K562 (cell line): ENCODE measurements around the gene TRAF5. TPM values are rescaled to one million over a fixed set of nuclear protein-coding genes. Genes with fewer than 3 reads are reported as not detected.
A peak's percentile ranks its signal among the peaks of the same experiment; 100 is the strongest.

Source experiments
- ATAC-seq: fragments of 200-7000 bp; cut with Tn5 transposase; 3 replicates; pipeline ENCODE4 v1.9.1; 2020; ENCODE audit warnings: moderate library complexity
- BruUV-seq: library from RNA; stranded (reverse); fragments of 400-500 nt; replicated peaks from 2 replicates; lab custom pipeline; 2021; lab: Mats Ljungman, UMichigan
- CTCF ChIA-PET: fragments of 300-600 bp; formaldehyde crosslinking; extraction: SDS; loops from one replicate; lab custom pipeline; 2021; ENCODE audit warnings: low intra/inter-chr PET ratio; lab: Yijun Ruan, JAX
- POLR2A ChIA-PET: fragments of 300-600, 350-650 bp; sonication (Branson Sonifier 250); formaldehyde crosslinking; extraction: SDS; loops from one replicate; lab custom pipeline; 2021; ENCODE audit warnings: antibody characterized with exemption, inconsistent platforms; lab: Yijun Ruan, JAX
- DNase-seq, 4 experiments: peaks; one replicate each; pipeline versions ENCODE4 v3.0.0 to v3.0.0-alpha.2; 2011 to 2018; ENCODE audit warnings: low spot score in 3 of 4, mixed read lengths in 3 of 4; ENCODE audit errors: extremely low read depth in 1 of 4
- FAIRE-seq: peaks from 2 replicates; lab custom pipeline; 2011; peaks lifted over from hg19 to GRCh38; lab: Jason Lieb, UNC
- H2AFZ ChIP-seq: 2 replicates; pipeline ENCODE4 v1.6.0; 2011; ENCODE audit warnings: low read depth, low read length, control low read depth, inconsistent platforms
- H3K27ac ChIP-seq: fragments of 200-600 bp; 3 replicates; pipeline ENCODE4 v1.8.0; 2011; ENCODE audit warnings: low read depth, mild to moderate bottlenecking, control low read depth, inconsistent platforms, low read length, moderate library complexity, mixed read lengths; ENCODE audit errors: extremely low read depth
- H3K27me3 ChIP-seq, 2 experiments: fragments of 300-600 bp in 1 of 2; 2 replicates in 1 of 2; 3 replicates in 1 of 2; pipeline versions ENCODE4 v1.6.0 to v1.8.0; 2011; ENCODE audit warnings: inconsistent platforms in 2 of 2, low read length in 2 of 2, mild to moderate bottlenecking in 1 of 2, mixed read lengths in 1 of 2, moderate library complexity in 1 of 2; ENCODE audit not compliant: control insufficient read depth in 2 of 2, insufficient read depth in 2 of 2
- H3K36me3 ChIP-seq: fragments of 300-600 bp; 3 replicates; pipeline ENCODE4 v1.8.0; 2011; ENCODE audit warnings: mild to moderate bottlenecking, low read length, inconsistent platforms; ENCODE audit not compliant: control insufficient read depth, insufficient read depth
- H3K4me1 ChIP-seq, 2 experiments: fragments of 200-600 bp in 1 of 2; replicated peaks in 1 of 2; 2 replicates in 1 of 2; 3 replicates in 1 of 2; pipeline versions ENCODE4 v1.5.1 to v1.8.0; 2011; ENCODE audit warnings: inconsistent platforms in 2 of 2, low read length in 2 of 2, mild to moderate bottlenecking in 1 of 2, mixed read lengths in 1 of 2, moderate library complexity in 1 of 2; ENCODE audit not compliant: control insufficient read depth in 2 of 2, insufficient read depth in 2 of 2
- H3K4me2 ChIP-seq: 2 replicates; pipeline ENCODE4 v1.6.1; 2011; ENCODE audit warnings: low read length, control low read depth, inconsistent platforms, mixed read lengths; ENCODE audit not compliant: insufficient read depth
- H3K4me3 ChIP-seq: fragments of 200-600 bp; sonication (generic), shearing (Covaris generic); 2 replicates; pipeline ENCODE4 v1.5.1; 2016; ENCODE audit warnings: control low read depth, inconsistent platforms
- H3K79me2 ChIP-seq: fragments of 200-600 bp; 3 replicates; pipeline ENCODE4 v1.8.0; 2011; ENCODE audit warnings: low read length, inconsistent platforms; ENCODE audit not compliant: control insufficient read depth, insufficient read depth
- H3K9ac ChIP-seq, 2 experiments: 2 replicates each; pipeline versions ENCODE4 v1.6.0 to v1.6.1; 2011; ENCODE audit warnings: low read depth in 2 of 2, low read length in 2 of 2, control low read depth in 1 of 2, inconsistent platforms in 1 of 2, mild to moderate bottlenecking in 1 of 2, mixed read lengths in 1 of 2; ENCODE audit not compliant: insufficient read depth in 1 of 2
- H3K9me1 ChIP-seq: one replicate; pipeline ENCODE4 v1.6.0; 2011; ENCODE audit warnings: inconsistent platforms, mild to moderate bottlenecking, low read length, moderate library complexity; ENCODE audit not compliant: control insufficient read depth, insufficient read depth
- H3K9me3 ChIP-seq: replicated peaks from 2 replicates; pipeline ENCODE4 v1.5.1; 2011; ENCODE audit warnings: low read depth, low read length, inconsistent platforms; ENCODE audit not compliant: control insufficient read depth, insufficient read depth
- H4K20me1 ChIP-seq: replicated peaks from 2 replicates; pipeline ENCODE4 v1.6.1; 2011; ENCODE audit warnings: low read length, inconsistent platforms, mixed read lengths; ENCODE audit not compliant: control insufficient read depth, insufficient read depth
- ATF1 ChIP-seq, 2 experiments: fragments of 450-650 bp in 1 of 2; IDR thresholded peaks; 2 replicates each; pipeline ENCODE4 v1.6.1; 2016; ENCODE audit warnings: missing compliant biosample characterization in 1 of 2, missing genetic modification characterization in 1 of 2
- BRCA1 ChIP-seq, 2 experiments: fragments of 450-650 bp in 1 of 2; sonication (generic) in 1 of 2; formaldehyde crosslinking in 1 of 2; IDR thresholded peaks; 2 replicates each; pipeline versions ENCODE4 v1.5.0 to v1.6.1; 2017 to 2020; ENCODE audit warnings: mild to moderate bottlenecking in 1 of 2, missing genetic modification reagents in 1 of 2
- CC2D1A ChIP-seq: fragments of 450-650 bp; IDR thresholded peaks from 2 replicates; pipeline ENCODE4 v1.6.1; 2017; ENCODE audit warnings: mild to moderate bottlenecking
- CCAR2 ChIP-seq: fragments of 200-400 bp; formaldehyde crosslinking; IDR thresholded peaks from 2 replicates; pipeline ENCODE4 v1.6.1; 2017; ENCODE audit warnings: mild to moderate bottlenecking, low read depth, low read length
- EHMT2 ChIP-seq: fragments of 450-650 bp; IDR thresholded peaks from 2 replicates; pipeline ENCODE4 v1.6.1; 2018; ENCODE audit warnings: antibody characterized with exemption
- KDM5B ChIP-seq: fragments of 200-600 bp; sonication (generic); IDR thresholded peaks from 2 replicates; pipeline ENCODE4 v1.6.1; 2012; ENCODE audit warnings: low read depth, mild to moderate bottlenecking, moderate library complexity, low read length, control low read depth, inconsistent platforms; ENCODE audit not compliant: insufficient replicate concordance
- LARP7 ChIP-seq: fragments of 450-650 bp; IDR thresholded peaks from 2 replicates; pipeline ENCODE4 v1.6.1; 2016
- PYGO2 ChIP-seq: fragments of 450-650 bp; IDR thresholded peaks from 2 replicates; pipeline ENCODE4 v1.6.1; 2016; ENCODE audit warnings: mild to moderate bottlenecking, missing genetic modification characterization, moderate library complexity, missing compliant biosample characterization
- SMAD4 ChIP-seq: fragments of 250-450 bp; sonication (Bioruptor Pico); conservative IDR thresholded peaks from 2 replicates; pipeline ENCODE4 v1.8.0; 2021; ENCODE audit warnings: inconsistent platforms, mild to moderate bottlenecking, moderate library complexity
- SRSF3 ChIP-seq: fragments of 200-400 bp; formaldehyde crosslinking; IDR thresholded peaks from 2 replicates; pipeline ENCODE4 v1.6.1; 2016; ENCODE audit warnings: mild to moderate bottlenecking, low read length, moderate library complexity; ENCODE audit not compliant: insufficient read depth
- TCF3 ChIP-seq: sonication (generic); formaldehyde crosslinking; IDR thresholded peaks from 2 replicates; pipeline ENCODE4 v1.4.0; 2020; ENCODE audit warnings: mild to moderate bottlenecking, missing genetic modification reagents
- TOE1 ChIP-seq, 2 experiments: fragments of 450-650 bp in 1 of 2; sonication (generic) in 1 of 2; formaldehyde crosslinking in 1 of 2; IDR thresholded peaks; 2 replicates each; pipeline versions ENCODE4 v1.7.1 to v1.8.0; 2016 to 2022; ENCODE audit warnings: borderline replicate concordance in 2 of 2, mild to moderate bottlenecking in 2 of 2, antibody characterized with exemption in 1 of 2, inconsistent platforms in 1 of 2, low read depth in 1 of 2, missing genetic modification reagents in 1 of 2, moderate library complexity in 1 of 2
- ZNF121 ChIP-seq: sonication (generic); formaldehyde crosslinking; conservative IDR thresholded peaks from 2 replicates; pipeline ENCODE4 v1.8.0; 2022; ENCODE audit warnings: missing genetic modification reagents
- ZNF431 ChIP-seq: sonication (generic); formaldehyde crosslinking; IDR thresholded peaks from 2 replicates; pipeline ENCODE4 v1.8.0; 2022; ENCODE audit warnings: mild to moderate bottlenecking, missing genetic modification reagents
- WGBS: fragments of 100-300 bp; shearing (Covaris generic); methylation state at CpG from one replicate; pipeline ENCODE4 v1.1.6; 2016; ENCODE audit warnings: low coverage, mixed read lengths; ENCODE audit not compliant: insufficient coverage; ENCODE audit errors: missing lambda C conversion rate; 5-methylcytosine and 5-hydroxymethylcytosine counted together
- in situ Hi-C: fragments of 300-500 bp; cut with MboI; formaldehyde crosslinking; loops from 4 replicates; pipeline ENCODE4 v1.15.0; 2018; ENCODE audit warnings: inconsistent platforms, mixed read lengths
- intact Hi-C: fragments of 100-400 bp; cut with micrococcal nuclease; formaldehyde crosslinking; loops from 2 replicates; pipeline ENCODE4 v1.14.2; 2022
- polyA plus RNA-seq, 8 experiments: library from polyadenylated mRNA; depleted of rRNA in 4 of 8; stranded (reverse) in 5 of 8; unstranded in 3 of 8; fragments of >200 nt; fragmentation: Nextera tagmentation in 2 of 8; fragmentation: Illumina TruSeq in 1 of 8; extraction: Ambion mirVana in 2 of 8; extraction: Trizol in 1 of 8; gene quantifications; 2 replicates each; pipeline versions ENCODE4 v1.2.1 to v1.2.3, GENCODE V29; 2011 to 2014; ENCODE audit warnings: inconsistent platforms in 1 of 8, missing spikeins in 1 of 8
- total RNA-seq, 7 experiments: library from RNA; depleted of rRNA in 6 of 7; stranded (reverse); fragments of >200 nt in 6 of 7; fragmentation: Illumina TruSeq in 2 of 7; extraction: Trizol in 2 of 7; gene quantifications; 2 replicates each; pipeline versions ENCODE4 v1.2.1 to v1.2.3, GENCODE V29; 2011 to 2021; ENCODE audit warnings: low replicate concordance in 1 of 7

Gene TRAF5
- total and polyA plus RNA-seq, 9 of the 15 experiments (the other 6 are each of a cell fraction or from before 2014, with no cell fraction given): 2.0 to 9.3 (median 5.3) TPM

GRCh38 chr1:211384524-211384923 is 57.9 kb downstream of the TRAF5 start:
- Histone ChIP-seq H3K4me2 (no peak overlapping the region), H4K20me1 (no peaks in the 10 kb centered on the region), H3K4me1 (peaks cover 3 to 4% of the 10 kb centered on the region in 2 experiments; a peak in 2 of 5 replicates), H3K9me1 (no peaks in the 10 kb centered on the region), H2AFZ (no peak overlapping the region), H3K9me3 (no peaks in the 10 kb centered on the region), H3K4me3 (no peak overlapping the region), H3K9ac (no peak overlapping the region), H3K27me3 (no peaks in the 10 kb centered on the region), H3K36me3 (no peaks in the 10 kb centered on the region), H3K79me2 (peaks cover 15% of the 10 kb centered on the region), H3K27ac (no peak overlapping the region)
- WGBS: 96% methylated on average over 3 of the region's 3 CpGs
- TF ChIP-seq ZNF121 (CRISPR knock-in tag): 0 out of 2 replicates have a peak, but pooled peaks have one; percentile 1
- 0 out of 2 replicates have a peak, but pooled peaks have one; percentile 8 for TF ChIP-seq LARP7
- no peak for TF ChIP-seq EHMT2
- TF ChIP-seq TCF3 (CRISPR knock-in tag): no peak
- no peak for TF ChIP-seq BRCA1 (IDR thresholded peaks at IDR 0.05)
- TF ChIP-seq BRCA1 (CRISPR knock-in tag; IDR thresholded peaks at IDR 0.05): no peak
- in situ Hi-C loops (no loop called here), intact Hi-C loops (no loop called here)
- ChIA-PET POLR2A (interaction anchor here (1.4 kb wide), 1 partner anchor 40 kb away, joined by 3 read pairs; no protein-coding TSS in a partner anchor), CTCF (no interaction called here)
- FAIRE-seq: no peak
- no peak for ATAC-seq
- no TSS peak for BruUV-seq
- DNase-seq: no peak

DNA sequence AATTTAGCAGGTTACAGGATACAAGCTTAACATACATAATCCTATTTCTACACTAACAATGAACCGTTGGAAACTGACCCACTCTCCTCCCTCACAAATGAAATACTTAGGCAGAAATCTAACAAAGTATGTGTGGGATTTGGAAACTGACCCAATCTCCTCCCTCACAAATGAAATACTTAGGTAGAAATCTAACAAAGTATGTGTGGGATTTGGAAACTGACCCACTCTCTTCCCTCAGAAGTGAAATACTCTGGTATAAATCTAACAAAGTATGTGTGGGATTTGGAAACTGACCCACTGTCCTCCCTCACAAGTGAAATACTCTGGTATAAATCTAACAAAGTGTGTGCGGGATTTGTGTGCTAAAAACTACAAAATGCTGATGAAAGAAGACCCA is 60.3 kb downstream of the TRAF5 start:
- Histone ChIP-seq H3K27me3 (no peaks in the 10 kb centered on the region), H3K36me3 (no peaks in the 10 kb centered on the region), H4K20me1 (no peaks in the 10 kb centered on the region), H3K9ac (no peak overlapping the region), H3K27ac (no peak overlapping the region), H3K4me1 (peaks cover under 1 to 4% of the 10 kb centered on the region in 2 experiments; a peak in 2 of 5 replicates), H3K79me2 (peaks cover 15% of the 10 kb centered on the region), H2AFZ (no peak overlapping the region), H3K4me3 (no peak overlapping the region), H3K9me3 (no peaks in the 10 kb centered on the region), H3K4me2 (no peak overlapping the region), H3K9me1 (no peaks in the 10 kb centered on the region)
- no peak for FAIRE-seq
- in situ Hi-C loops: no loop called here
- intact Hi-C loops: no loop called here
- BruUV-seq: no TSS peak
- TF ChIP-seq SMAD4 (CRISPR knock-in tag) (no peak), SRSF3 (no peak), PYGO2 (tag) (no peak), ZNF431 (CRISPR knock-in tag) (no peak), CCAR2 (no peak), ATF1 (CRISPR knock-in tag; IDR thresholded peaks at IDR 0.05) (no peak), ATF1 (tag; IDR thresholded peaks at IDR 0.05) (no peak), CC2D1A (no peak), TOE1 (IDR thresholded peaks at IDR 0.05; ENCODE audit: borderline replicate concordance) (no peak), TOE1 (CRISPR knock-in tag; IDR thresholded peaks at IDR 0.05; ENCODE audit: borderline replicate concordance, low read depth) (no peak), KDM5B (no peak)
- 31% methylated on average over 2 of the region's 2 CpGs for WGBS
- ATAC-seq: no peak
- POLR2A ChIA-PET: interaction anchor here (0.7 kb wide), 1 partner anchor 81 kb away, joined by 4 read pairs; no protein-coding TSS in a partner anchor
- CTCF ChIA-PET: no interaction called here
- DNase-seq: no peak
